Nephron (organoid): ENCODE measurements around the gene ATP5PO.

Experiments
- H3K27ac Mint-ChIP-seq, 3 experiments: 2 replicates each; pipeline ENCODE4 v1.8.0; 2020; ENCODE audit warnings: mixed read lengths in 3 of 3, mild to moderate bottlenecking in 2 of 3, moderate library complexity in 1 of 3
- H3K27me3 Mint-ChIP-seq: 2 replicates; pipeline ENCODE4 v1.8.0; 2021; ENCODE audit warnings: low read depth, mild to moderate bottlenecking, moderate library complexity, mixed read lengths
- H3K36me3 Mint-ChIP-seq: 2 replicates; pipeline ENCODE4 v1.8.0; 2020; ENCODE audit warnings: low read depth, mixed read lengths
- H3K4me1 Mint-ChIP-seq: 2 replicates; pipeline ENCODE4 v1.8.0; 2020; ENCODE audit warnings: mixed read lengths
- H3K4me3 Mint-ChIP-seq, 3 experiments: 2 replicates each; pipeline ENCODE4 v1.8.0; 2020; ENCODE audit warnings: mild to moderate bottlenecking in 3 of 3, mixed read lengths in 3 of 3, moderate library complexity in 2 of 3
- H3K9me3 Mint-ChIP-seq: 2 replicates; pipeline ENCODE4 v1.8.0; 2020; ENCODE audit warnings: mixed read lengths
- TF ChIP-seq, protein P1 (sequence below), 3 experiments: fragments of 200-600 bp; sonication (generic); IDR thresholded peaks; one replicate each; pipeline ENCODE4 v1.5.0; 2021; ENCODE audit warnings: antibody characterized with exemption in 3 of 3; ENCODE audit not compliant: unreplicated experiment in 3 of 3

The ATP5PO gene

DNA sequence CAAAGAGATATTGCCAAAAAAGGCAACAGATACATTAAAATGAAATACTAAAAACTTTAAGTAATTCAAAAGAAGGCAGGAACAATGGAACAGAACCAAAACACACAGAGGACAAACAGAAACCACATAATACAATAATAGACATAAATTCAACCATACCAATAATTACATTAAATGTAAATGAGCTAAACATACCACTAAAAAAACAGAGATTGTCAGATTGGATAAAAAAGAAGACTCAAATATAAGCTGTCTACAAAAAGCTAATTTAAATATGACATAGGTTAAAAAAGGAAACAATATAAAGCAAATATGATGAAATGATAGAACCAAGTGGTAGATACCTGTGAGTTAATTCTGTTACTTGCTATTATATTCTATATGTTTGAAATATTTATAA lies 44.1 kb upstream of the ATP5PO start:
- Mint-ChIP-seq H3K4me3 (no peak overlapping the region), H3K27me3 (peaks cover 3% of the 10 kb centered on the region), H3K4me1 (no peaks in the 10 kb centered on the region), H3K27ac (no peak overlapping the region), H3K9me3 (peaks cover 40% of the 10 kb centered on the region), H3K36me3 (peaks cover 39% of the 10 kb centered on the region)
- TF ChIP-seq, protein P1, sequence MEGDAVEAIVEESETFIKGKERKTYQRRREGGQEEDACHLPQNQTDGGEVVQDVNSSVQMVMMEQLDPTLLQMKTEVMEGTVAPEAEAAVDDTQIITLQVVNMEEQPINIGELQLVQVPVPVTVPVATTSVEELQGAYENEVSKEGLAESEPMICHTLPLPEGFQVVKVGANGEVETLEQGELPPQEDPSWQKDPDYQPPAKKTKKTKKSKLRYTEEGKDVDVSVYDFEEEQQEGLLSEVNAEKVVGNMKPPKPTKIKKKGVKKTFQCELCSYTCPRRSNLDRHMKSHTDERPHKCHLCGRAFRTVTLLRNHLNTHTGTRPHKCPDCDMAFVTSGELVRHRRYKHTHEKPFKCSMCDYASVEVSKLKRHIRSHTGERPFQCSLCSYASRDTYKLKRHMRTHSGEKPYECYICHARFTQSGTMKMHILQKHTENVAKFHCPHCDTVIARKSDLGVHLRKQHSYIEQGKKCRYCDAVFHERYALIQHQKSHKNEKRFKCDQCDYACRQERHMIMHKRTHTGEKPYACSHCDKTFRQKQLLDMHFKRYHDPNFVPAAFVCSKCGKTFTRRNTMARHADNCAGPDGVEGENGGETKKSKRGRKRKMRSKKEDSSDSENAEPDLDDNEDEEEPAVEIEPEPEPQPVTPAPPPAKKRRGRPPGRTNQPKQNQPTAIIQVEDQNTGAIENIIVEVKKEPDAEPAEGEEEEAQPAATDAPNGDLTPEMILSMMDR (IDR thresholded peaks at IDR 0.05; ENCODE audit: unreplicated experiment in 3 of 3) = no peak

DNA sequence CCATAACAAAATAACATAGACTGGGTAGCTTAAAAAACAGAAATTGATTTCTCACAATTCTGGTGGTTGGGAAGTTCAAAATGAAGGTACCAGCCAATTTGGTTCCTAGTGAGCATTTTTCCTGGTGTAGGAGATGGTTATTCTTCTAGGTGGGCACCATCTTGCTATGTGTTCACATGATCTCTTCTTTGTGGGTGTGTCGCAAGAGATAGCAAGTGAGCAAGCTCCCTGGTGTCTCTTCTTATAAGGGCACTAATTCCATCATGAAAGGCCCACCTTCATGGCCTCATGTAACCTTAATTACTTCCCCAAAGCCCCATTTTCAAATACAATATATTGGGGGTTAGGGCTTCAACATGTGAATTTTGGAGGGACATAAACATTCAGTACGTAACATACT lies 38.8 kb upstream of the ATP5PO start:
- no peak overlapping the region for H3K27ac Mint-ChIP-seq
- no peaks in the 10 kb centered on the region for H3K27me3 Mint-ChIP-seq
- no peak overlapping the region for H3K4me3 Mint-ChIP-seq
- H3K9me3 Mint-ChIP-seq = peaks cover 26% of the 10 kb centered on the region
- peaks cover 26% of the 10 kb centered on the region for H3K36me3 Mint-ChIP-seq
- no peaks in the 10 kb centered on the region for H3K4me1 Mint-ChIP-seq
- TF ChIP-seq, protein P1 (IDR thresholded peaks at IDR 0.05; ENCODE audit: unreplicated experiment in 3 of 3) = no peak

DNA sequence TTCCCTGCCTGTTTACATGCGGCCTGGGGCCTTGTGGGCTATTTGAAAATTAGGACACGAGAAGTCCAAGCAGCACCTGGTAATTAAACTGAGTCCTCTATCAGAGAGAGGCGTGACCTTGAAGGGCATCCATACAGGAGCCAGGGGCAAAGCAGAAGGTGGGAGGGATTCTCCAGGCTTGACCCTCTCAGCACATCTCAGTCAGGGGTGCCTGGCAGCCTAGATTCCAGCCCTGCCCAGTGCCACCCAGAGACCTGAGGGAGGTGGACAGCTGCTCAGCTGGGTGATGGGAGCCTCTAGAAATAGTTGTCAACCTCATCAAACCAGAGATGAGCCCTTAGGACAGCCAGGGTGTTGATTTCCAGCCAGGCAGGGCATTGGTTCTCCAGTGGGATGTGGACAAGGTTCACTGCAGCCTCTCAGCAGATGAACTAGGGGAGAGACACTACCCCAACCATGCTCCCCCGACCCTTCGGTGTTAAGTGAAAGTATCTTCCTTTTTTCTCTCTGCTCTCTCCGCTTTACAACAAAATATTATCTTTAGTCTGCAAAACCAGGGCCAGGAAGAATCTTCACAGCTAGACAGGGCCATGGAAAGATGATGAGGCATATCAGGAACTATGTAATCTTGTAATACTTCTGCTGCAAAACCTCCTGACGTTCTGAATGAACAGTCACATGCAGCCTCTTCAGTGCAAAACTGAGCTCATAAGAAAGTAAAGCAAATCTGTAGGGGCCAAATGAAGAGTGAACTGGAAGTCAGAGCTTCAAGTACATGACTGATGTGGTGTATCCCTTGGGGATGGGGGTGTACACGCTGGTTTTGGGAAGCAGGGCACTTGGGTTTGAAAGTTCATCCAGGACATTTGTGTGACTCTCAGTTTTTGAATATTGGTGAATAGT lies 35.9 kb upstream of the ATP5PO start:
- TF ChIP-seq, protein P1 (IDR thresholded peaks at IDR 0.05; ENCODE audit: unreplicated experiment in 3 of 3) = no peak
- Mint-ChIP-seq H3K27me3 (no peaks in the 10 kb centered on the region), H3K4me3 (no peak overlapping the region), H3K27ac (no peak overlapping the region), H3K9me3 (peaks cover 5% of the 10 kb centered on the region), H3K36me3 (peaks cover 13% of the 10 kb centered on the region), H3K4me1 (peaks cover 18% of the 10 kb centered on the region)

DNA sequence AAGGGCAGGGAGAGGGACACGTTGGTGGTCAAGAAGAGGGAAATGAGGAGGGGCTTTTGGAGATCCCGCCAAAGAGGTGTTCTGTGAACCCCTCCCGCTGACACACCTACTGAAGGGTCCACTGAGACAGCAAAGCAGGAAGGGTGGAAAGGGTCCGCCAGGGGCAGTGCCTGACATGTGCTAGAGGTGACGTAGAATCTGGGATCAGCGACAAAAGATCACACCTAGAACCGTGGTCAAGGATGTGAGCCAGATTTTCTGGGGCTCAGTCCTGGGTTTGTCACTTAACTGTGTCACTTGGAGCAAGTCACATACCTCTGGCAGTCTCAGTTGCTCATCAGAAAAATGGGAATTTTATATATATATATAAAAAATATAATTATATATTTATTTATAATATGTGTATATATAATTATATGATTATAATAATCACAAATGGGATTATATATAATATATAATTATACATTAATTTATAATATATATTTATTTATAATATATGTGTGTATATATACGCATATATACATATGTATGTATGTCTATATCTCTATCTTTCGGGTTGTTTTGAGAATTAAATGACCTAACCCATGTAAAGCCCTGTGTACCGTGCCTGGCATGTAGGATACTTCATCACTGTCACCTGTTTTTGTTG lies 35.0 kb upstream of the ATP5PO start:
- H3K36me3 Mint-ChIP-seq = peaks cover 13% of the 10 kb centered on the region
- no peaks in the 10 kb centered on the region for H3K27me3 Mint-ChIP-seq
- no peak overlapping the region for H3K4me3 Mint-ChIP-seq
- TF ChIP-seq, protein P1 (IDR thresholded peaks at IDR 0.05; ENCODE audit: unreplicated experiment in 3 of 3) = no peak
- H3K9me3 Mint-ChIP-seq = no peaks in the 10 kb centered on the region
- peaks cover 18% of the 10 kb centered on the region for H3K4me1 Mint-ChIP-seq
- H3K27ac Mint-ChIP-seq = no peak overlapping the region

DNA sequence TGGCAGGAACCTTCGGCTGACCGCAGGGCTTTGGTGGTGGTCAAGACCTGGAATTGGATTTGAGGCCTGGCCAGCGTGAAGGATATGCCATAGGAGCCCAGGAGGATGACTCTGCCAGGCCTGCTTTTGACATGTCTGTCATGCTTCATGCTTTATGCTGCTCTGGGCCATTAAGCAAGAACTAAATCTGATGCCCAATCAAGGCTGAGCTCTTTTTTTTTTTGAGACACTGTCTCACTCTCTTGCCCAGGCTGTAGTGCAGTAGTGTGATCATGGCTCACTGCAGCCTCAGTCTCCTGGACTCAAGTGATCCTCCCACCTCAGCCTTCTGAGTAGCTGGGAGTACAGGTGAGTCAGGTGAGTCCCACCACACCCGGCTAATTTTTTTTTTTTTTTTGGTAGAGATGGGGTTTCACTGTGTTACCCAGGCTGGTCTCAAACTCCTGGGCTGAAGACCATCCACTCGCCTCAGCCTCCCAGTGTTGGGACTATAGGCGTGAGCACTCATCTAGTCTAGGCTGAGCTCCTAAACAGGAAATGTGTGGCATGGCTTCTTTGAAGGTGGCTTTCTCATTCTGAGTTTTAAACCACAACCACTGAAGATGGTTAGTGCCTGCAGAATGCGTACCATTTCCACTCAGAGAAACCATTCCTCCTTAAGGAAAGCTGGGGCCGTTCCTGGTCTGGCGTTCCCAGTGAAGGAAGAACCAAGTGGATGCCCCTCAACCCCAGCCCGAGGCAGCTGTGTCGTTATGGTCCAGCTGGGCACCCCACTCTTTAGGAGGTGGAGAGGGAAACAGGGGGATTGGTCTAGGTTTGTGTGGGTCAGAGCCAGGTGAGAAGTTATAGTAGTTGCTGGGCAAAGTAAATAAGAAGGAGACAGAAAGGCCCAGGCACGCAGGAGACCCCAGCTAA lies 34.2 kb upstream of the ATP5PO start:
- H3K4me3 Mint-ChIP-seq = no peak overlapping the region
- H3K27me3 Mint-ChIP-seq = no peaks in the 10 kb centered on the region
- H3K36me3 Mint-ChIP-seq = peaks cover 14% of the 10 kb centered on the region
- H3K4me1 Mint-ChIP-seq = peaks cover 18% of the 10 kb centered on the region
- H3K27ac Mint-ChIP-seq = peak overlapping the region; percentile 50 to 85 (median 67)
- peaks cover 4% of the 10 kb centered on the region for H3K9me3 Mint-ChIP-seq
- TF ChIP-seq, protein P1 (IDR thresholded peaks at IDR 0.05; ENCODE audit: unreplicated experiment in 3 of 3) = no peak
